HG02870 (cell line): Measurements from ENCODE around the gene SPAG6.

ENCODE experiments used
- ATAC-seq: cut with Tn5 transposase; IDR thresholded peaks from one replicate; pipeline ENCODE4 v1.9.1; 2021; ENCODE audit warnings: mild to moderate bottlenecking, moderate library complexity; ENCODE audit not compliant: unreplicated experiment

SPAG6 gene

GRCh38 chr10:22321924-22322640, 23.2 kb upstream of the SPAG6 start:
- ATAC-seq = no peak

GRCh38 chr10:22322641-22323160, 22.6 kb upstream of the SPAG6 start:
- ATAC-seq = no peak

- ATAC-seq = no peak
Measured at GRCh38 chr10:22323538-22324305, 21.6 kb upstream of the SPAG6 start.

- ATAC-seq = no peak
Measured at GRCh38 chr10:22324413-22324812, 20.9 kb upstream of the SPAG6 start.

- no peak for ATAC-seq
Measured at GRCh38 chr10:22324893-22325271, 20.4 kb upstream of the SPAG6 start.

- ATAC-seq = peak; percentile 55
Measured at GRCh38 chr10:22325272-22326144, 19.8 kb upstream of the SPAG6 start.

GRCh38 chr10:22326145-22326702, 19.1 kb upstream of the SPAG6 start:
- ATAC-seq = no peak

- no peak for ATAC-seq
Measured at GRCh38 chr10:22329150-22329549, 16.1 kb upstream of the SPAG6 start.

- ATAC-seq = no peak
Measured at GRCh38 chr10:22332116-22332692, 13.1 kb upstream of the SPAG6 start.

GRCh38 chr10:22333167-22333974, 11.9 kb upstream of the SPAG6 start:
- no peak for ATAC-seq

- ATAC-seq = no peak
Measured at GRCh38 chr10:22333975-22334282, 11.4 kb upstream of the SPAG6 start.

GRCh38 chr10:22334414-22335172, 10.7 kb upstream of the SPAG6 start:
- ATAC-seq = no peak

GRCh38 chr10:22335173-22335933, 9.9 kb upstream of the SPAG6 start:
- peak; percentile 50 for ATAC-seq

GRCh38 chr10:22338185-22338900, 7.0 kb upstream of the SPAG6 start:
- ATAC-seq = no peak

- ATAC-seq = no peak
Measured at GRCh38 chr10:22338931-22339330, 6.4 kb upstream of the SPAG6 start.

GRCh38 chr10:22339761-22340328, 5.5 kb upstream of the SPAG6 start:
- ATAC-seq = peak; percentile 0
